ENCODE measurements around the gene INAFM2. TPM values are rescaled to one million over a fixed set of nuclear protein-coding genes. Genes with fewer than 3 reads are reported as not detected.

Gene INAFM2
- total and polyA plus RNA-seq, 2 experiments from 2014 or later: 18.1 to 32.7 TPM

DNA sequence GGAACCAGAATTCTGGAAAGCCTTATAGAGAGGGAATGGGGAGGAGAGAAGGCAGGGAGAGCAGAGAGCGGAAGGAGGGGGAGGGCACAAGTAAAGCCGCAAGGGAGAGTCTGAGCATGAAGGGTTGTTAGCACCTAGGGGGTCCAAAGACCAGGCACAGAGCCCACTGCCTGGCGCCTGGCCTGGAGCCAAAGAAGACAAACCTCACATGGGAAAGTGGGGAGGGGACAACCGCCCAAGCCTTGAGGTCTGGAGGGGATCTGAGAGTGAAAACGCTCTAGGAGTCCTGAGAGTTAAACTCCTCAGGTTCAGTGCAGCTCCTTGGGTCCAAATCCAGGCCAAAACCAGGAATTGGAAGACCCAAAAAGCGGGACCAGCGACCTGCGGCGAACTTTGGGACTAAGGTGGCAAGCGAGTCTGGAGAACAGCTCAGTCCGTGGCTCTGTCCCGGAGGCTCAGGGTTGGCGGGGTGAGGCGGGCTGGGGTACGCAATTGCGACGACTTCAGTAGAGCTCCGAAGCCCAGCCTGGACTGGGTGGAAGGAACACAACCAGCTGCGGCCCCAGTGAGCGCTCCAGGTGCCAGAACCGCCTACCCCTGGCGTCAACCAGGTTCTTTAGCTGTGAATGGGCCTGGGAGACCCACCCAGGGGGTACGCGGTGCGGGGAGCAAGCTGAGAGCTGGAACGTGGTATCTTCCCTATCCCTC, 807 bp upstream of the INAFM2 start:
- no peak overlapping the region for H3K27ac Mint-ChIP-seq
- Histone ChIP-seq H3K4me2 (peak overlapping the region; percentile 90), H4K20me1 (replicated peaks; ENCODE audit: insufficient read depth) (peaks cover 10% of the 10 kb centered on the region), H3K4me3 (peak overlapping the region; percentile 62), H3F3A (replicated peaks; ENCODE audit: low read depth) (peaks cover 16% of the 10 kb centered on the region; the same call in 1 of the 2 replicates), H3K79me2 (replicated peaks; ENCODE audit: insufficient read depth) (peaks cover 21% of the 10 kb centered on the region), H3K36me3 (ENCODE audit: insufficient read depth) (no peaks in the 10 kb centered on the region), H3K9me2 (ENCODE audit: insufficient read depth) (no peaks in the 10 kb centered on the region), H2AFZ (peak overlapping the region; percentile 59; the same call in 1 of the 2 replicates), H3K27ac (ENCODE audit: low read depth) (no peak overlapping the region), H3K27me3 (ENCODE audit: insufficient read depth) (peaks cover 34% of the 10 kb centered on the region), H3K4me1 (ENCODE audit: insufficient read depth) (peaks cover 45% of the 10 kb centered on the region)
- DNase-seq (ENCODE audit: low spot score) (peak; percentile 47), ATAC-seq (peak; percentile 8)
- H3K36me3 Mint-ChIP-seq (ENCODE audit: low read depth): peaks cover 6% of the 10 kb centered on the region; the same call in 2 of the 3 replicates
- peaks cover 35% of the 10 kb centered on the region for H3K27me3 Mint-ChIP-seq (ENCODE audit: insufficient read depth, low read depth, poor library complexity)
- H3K4me1 Mint-ChIP-seq: peaks cover 51% of the 10 kb centered on the region
- TF ChIP-seq EZH2 (IDR thresholded peaks at IDR 0.05; ENCODE audit: low read depth, unreplicated experiment) (no peak), STAT1 (IDR thresholded peaks at IDR 0.05; ENCODE audit: unreplicated experiment) (no peak), JUNB (IDR thresholded peaks at IDR 0.05; ENCODE audit: unreplicated experiment) (no peak), NANOG (IDR thresholded peaks at IDR 0.05; ENCODE audit: borderline replicate concordance) (no peak), ZNF331 (CRISPR knock-in tag; IDR thresholded peaks at IDR 0.05; ENCODE audit: low read depth) (no peak), CREB1 (CRISPR knock-in tag; IDR thresholded peaks at IDR 0.05; ENCODE audit: low read depth) (no peak), ZNF114 (CRISPR knock-in tag; IDR thresholded peaks at IDR 0.05) (no peak)
- TF ChIP-seq, protein P1, sequence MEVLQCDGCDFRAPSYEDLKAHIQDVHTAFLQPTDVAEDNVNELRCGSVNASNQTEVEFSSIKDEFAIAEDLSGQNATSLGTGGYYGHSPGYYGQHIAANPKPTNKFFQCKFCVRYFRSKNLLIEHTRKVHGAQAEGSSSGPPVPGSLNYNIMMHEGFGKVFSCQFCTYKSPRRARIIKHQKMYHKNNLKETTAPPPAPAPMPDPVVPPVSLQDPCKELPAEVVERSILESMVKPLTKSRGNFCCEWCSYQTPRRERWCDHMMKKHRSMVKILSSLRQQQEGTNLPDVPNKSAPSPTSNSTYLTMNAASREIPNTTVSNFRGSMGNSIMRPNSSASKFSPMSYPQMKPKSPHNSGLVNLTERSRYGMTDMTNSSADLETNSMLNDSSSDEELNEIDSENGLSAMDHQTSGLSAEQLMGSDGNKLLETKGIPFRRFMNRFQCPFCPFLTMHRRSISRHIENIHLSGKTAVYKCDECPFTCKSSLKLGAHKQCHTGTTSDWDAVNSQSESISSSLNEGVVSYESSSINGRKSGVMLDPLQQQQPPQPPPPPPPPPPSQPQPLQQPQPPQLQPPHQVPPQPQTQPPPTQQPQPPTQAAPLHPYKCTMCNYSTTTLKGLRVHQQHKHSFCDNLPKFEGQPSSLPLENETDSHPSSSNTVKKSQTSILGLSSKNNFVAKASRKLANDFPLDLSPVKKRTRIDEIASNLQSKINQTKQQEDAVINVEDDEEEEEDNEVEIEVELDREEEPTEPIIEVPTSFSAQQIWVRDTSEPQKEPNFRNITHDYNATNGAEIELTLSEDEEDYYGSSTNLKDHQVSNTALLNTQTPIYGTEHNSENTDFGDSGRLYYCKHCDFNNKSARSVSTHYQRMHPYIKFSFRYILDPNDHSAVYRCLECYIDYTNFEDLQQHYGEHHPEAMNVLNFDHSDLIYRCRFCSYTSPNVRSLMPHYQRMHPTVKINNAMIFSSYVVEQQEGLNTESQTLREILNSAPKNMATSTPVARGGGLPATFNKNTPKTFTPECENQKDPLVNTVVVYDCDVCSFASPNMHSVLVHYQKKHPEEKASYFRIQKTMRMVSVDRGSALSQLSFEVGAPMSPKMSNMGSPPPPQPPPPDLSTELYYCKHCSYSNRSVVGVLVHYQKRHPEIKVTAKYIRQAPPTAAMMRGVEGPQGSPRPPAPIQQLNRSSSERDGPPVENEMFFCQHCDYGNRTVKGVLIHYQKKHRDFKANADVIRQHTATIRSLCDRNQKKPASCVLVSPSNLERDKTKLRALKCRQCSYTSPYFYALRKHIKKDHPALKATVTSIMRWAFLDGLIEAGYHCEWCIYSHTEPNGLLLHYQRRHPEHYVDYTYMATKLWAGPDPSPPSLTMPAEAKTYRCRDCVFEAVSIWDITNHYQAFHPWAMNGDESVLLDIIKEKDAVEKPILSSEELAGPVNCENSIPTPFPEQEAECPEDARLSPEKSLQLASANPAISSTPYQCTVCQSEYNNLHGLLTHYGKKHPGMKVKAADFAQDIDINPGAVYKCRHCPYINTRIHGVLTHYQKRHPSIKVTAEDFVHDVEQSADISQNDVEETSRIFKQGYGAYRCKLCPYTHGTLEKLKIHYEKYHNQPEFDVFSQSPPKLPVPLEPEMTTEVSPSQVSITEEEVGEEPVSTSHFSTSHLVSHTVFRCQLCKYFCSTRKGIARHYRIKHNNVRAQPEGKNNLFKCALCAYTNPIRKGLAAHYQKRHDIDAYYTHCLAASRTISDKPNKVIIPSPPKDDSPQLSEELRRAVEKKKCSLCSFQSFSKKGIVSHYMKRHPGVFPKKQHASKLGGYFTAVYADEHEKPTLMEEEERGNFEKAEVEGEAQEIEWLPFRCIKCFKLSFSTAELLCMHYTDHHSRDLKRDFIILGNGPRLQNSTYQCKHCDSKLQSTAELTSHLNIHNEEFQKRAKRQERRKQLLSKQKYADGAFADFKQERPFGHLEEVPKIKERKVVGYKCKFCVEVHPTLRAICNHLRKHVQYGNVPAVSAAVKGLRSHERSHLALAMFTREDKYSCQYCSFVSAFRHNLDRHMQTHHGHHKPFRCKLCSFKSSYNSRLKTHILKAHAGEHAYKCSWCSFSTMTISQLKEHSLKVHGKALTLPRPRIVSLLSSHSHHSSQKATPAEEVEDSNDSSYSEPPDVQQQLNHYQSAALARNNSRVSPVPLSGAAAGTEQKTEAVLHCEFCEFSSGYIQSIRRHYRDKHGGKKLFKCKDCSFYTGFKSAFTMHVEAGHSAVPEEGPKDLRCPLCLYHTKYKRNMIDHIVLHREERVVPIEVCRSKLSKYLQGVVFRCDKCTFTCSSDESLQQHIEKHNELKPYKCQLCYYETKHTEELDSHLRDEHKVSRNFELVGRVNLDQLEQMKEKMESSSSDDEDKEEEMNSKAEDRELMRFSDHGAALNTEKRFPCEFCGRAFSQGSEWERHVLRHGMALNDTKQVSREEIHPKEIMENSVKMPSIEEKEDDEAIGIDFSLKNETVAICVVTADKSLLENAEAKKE (CRISPR knock-in tag; IDR thresholded peaks at IDR 0.05): no peak
- TF ChIP-seq, protein P2, sequence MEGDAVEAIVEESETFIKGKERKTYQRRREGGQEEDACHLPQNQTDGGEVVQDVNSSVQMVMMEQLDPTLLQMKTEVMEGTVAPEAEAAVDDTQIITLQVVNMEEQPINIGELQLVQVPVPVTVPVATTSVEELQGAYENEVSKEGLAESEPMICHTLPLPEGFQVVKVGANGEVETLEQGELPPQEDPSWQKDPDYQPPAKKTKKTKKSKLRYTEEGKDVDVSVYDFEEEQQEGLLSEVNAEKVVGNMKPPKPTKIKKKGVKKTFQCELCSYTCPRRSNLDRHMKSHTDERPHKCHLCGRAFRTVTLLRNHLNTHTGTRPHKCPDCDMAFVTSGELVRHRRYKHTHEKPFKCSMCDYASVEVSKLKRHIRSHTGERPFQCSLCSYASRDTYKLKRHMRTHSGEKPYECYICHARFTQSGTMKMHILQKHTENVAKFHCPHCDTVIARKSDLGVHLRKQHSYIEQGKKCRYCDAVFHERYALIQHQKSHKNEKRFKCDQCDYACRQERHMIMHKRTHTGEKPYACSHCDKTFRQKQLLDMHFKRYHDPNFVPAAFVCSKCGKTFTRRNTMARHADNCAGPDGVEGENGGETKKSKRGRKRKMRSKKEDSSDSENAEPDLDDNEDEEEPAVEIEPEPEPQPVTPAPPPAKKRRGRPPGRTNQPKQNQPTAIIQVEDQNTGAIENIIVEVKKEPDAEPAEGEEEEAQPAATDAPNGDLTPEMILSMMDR (conservative IDR thresholded peaks at IDR 0.05; ENCODE audit: low read depth in 2 of 2): no peak
- peak overlapping the region; percentile 69 for H3K4me3 Mint-ChIP-seq
- H3K9me3 Mint-ChIP-seq: no peaks in the 10 kb centered on the region; the same call in 2 of the 3 replicates

Data from GM23338 (cell line).